HUES48 (cell line): Measurements from ENCODE around the gene ZNF532.

Experiments
- H3K27ac ChIP-seq: one replicate; pipeline ENCODE4 v1.7.0; 2013; ENCODE audit warnings: low read depth, low read length, inconsistent platforms
- H3K27me3 ChIP-seq: 2 replicates; pipeline ENCODE4 v1.6.1; 2013; ENCODE audit warnings: mild to moderate bottlenecking, low read length; ENCODE audit not compliant: control insufficient read depth, insufficient read depth
- H3K36me3 ChIP-seq: 2 replicates; pipeline ENCODE4 v1.6.1; 2013; ENCODE audit warnings: low read length; ENCODE audit not compliant: control insufficient read depth, insufficient read depth
- H3K4me1 ChIP-seq: 2 replicates; pipeline ENCODE4 v1.6.1; 2013; ENCODE audit warnings: mild to moderate bottlenecking, low read length; ENCODE audit not compliant: control insufficient read depth, insufficient read depth
- H3K4me3 ChIP-seq: 2 replicates; pipeline ENCODE4 v1.5.1; 2013; ENCODE audit warnings: mild to moderate bottlenecking, low read depth, low read length
- H3K9ac ChIP-seq: 2 replicates; pipeline ENCODE4 v1.6.1; 2013; ENCODE audit warnings: mild to moderate bottlenecking, low read depth, low read length, moderate library complexity
- H3K9me3 ChIP-seq: 2 replicates; pipeline ENCODE4 v1.6.1; 2013; ENCODE audit warnings: low read length; ENCODE audit not compliant: control insufficient read depth, insufficient read depth

ZNF532 gene

DNA sequence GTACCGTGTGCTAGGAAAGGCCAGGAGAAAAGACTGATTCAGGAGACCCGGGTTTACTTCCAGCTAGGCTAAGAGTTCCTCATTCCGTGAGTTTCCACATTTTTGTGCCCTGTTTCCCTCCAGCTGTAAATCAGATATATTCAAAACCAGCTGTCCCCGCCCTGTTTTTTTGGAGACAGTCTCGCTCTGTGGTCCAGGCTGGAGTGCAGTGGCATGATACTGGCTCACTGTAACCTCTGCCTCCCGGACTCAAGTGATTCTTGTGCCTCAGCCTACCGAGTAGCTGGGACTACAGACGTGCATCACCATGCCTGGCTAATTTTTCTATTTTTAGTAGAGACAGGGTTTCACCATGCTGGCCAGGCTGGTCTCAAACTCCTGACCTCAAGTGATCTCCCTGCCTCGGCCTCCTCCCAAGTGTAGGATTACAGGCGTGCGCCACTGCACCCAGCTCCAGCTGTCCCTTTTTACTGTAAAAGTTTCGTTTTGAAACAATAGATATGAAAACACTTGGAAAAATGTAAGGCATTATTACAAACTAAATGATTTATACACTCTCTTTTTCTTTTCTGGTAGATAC, 162.2 kb downstream of the ZNF532 start:
- Histone ChIP-seq H3K4me1 (no peaks in the 10 kb centered on the region), H3K27me3 (no peaks in the 10 kb centered on the region), H3K27ac (no peak overlapping the region), H3K36me3 (no peaks in the 10 kb centered on the region), H3K9ac (no peak overlapping the region), H3K9me3 (no peaks in the 10 kb centered on the region), H3K4me3 (no peak overlapping the region)

DNA sequence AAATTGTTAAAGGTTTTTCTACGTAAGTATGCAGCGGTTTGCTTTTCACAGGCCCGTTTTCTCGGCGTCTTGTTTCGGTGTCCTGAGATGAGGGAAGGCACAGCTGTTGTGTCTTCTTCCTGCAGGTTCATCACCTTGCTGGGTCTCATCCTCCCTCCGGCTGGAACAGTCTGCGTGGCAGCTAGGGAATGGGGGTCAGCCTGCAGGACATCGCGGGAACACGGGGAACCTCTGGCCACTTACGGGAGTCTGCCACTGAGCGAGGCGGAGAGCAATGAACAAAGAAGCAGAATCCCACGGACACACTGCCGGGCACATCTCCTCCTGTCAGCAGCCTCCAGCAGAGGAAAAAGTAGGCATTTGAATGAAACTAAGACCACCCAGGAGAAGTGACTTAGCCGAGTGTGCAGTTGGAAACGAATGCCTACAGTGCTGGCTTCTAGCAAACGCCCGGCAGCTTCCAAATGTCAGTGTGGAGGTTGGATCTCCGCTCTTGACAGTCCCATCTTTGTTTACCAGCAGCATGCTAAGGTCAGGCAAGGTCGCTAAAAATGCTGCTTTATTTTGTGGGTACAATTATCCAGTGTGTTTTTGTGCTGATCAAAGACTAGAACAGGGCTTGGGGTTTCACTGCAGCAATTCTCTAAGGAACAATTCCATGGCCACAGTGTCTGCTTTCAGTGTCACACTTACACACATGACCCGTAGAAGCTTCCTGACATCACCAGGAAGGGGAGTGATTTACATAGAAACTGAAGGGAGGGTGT, 165.2 kb downstream of the ZNF532 start:
- Histone ChIP-seq H3K27me3 (no peaks in the 10 kb centered on the region), H3K4me1 (no peaks in the 10 kb centered on the region), H3K36me3 (no peaks in the 10 kb centered on the region), H3K9me3 (no peaks in the 10 kb centered on the region), H3K4me3 (no peak overlapping the region), H3K9ac (no peak overlapping the region), H3K27ac (no peak overlapping the region)

DNA sequence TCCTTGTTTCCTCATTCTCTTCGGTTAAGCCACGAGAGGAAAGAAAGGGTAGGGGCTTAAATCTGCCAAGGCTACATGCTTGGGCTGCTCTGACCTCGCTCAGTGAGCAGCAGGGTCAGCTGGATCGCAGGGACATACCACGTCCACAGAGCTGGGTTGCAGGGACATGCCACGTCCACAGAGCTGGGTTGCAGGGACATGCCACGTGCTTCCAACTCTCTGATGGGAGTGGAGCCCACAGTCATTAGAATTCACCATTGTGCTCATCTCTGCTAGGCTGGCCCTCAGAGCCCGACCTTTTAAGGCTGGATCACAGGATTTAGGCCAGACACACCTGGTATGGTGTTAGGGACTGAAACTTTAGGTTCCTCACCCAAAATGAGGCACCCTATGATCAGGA, 167.6 kb downstream of the ZNF532 start:
- Histone ChIP-seq H3K27ac (no peak overlapping the region), H3K27me3 (no peaks in the 10 kb centered on the region), H3K9ac (no peak overlapping the region), H3K36me3 (no peaks in the 10 kb centered on the region), H3K4me1 (no peaks in the 10 kb centered on the region), H3K4me3 (no peak overlapping the region), H3K9me3 (no peaks in the 10 kb centered on the region)

DNA sequence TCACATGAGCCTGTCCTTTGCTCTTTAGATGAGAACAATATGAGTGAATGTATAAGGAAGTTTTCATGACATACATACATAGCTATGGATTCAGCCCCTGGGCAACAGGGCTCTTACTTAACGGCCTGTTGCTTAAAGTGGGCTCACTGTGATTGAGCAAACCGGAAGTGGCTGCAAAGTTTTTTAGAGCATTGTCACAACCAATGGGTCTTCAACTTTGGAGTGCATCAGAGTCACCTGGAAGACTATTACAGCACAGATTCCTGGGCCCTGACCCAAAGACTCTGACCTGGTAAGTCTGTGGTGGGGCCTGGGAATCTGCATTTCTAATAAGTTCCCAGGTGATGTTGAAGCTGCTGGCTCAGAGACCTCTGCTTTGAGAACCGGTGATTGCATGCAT, 168.7 kb downstream of the ZNF532 start:
- Histone ChIP-seq H3K4me3 (no peak overlapping the region), H3K4me1 (no peaks in the 10 kb centered on the region), H3K27ac (no peak overlapping the region), H3K9me3 (no peaks in the 10 kb centered on the region), H3K27me3 (no peaks in the 10 kb centered on the region), H3K36me3 (no peaks in the 10 kb centered on the region), H3K9ac (no peak overlapping the region)

DNA sequence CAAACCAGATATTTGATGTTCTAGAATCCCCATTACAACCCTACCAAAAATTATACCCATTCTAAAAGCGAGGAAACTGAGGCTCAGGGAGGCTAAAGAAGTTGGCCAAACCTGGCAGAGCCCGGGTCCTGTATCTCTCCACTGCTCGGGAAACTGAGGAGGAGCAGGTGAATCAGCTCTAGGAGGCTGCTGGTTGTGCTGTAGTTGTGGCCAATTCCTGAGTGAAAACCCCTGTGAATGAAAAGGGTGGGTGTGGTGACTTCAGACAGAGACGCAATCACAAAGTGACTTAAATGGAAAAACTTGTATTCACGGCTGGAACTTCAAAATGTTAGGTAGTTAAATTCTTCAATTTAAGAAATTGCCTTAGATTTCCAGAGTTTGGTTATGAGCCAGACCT, 169.3 kb downstream of the ZNF532 start:
- H3K9ac ChIP-seq: no peak overlapping the region
- no peaks in the 10 kb centered on the region for H3K36me3 ChIP-seq
- H3K27me3 ChIP-seq: no peaks in the 10 kb centered on the region

DNA sequence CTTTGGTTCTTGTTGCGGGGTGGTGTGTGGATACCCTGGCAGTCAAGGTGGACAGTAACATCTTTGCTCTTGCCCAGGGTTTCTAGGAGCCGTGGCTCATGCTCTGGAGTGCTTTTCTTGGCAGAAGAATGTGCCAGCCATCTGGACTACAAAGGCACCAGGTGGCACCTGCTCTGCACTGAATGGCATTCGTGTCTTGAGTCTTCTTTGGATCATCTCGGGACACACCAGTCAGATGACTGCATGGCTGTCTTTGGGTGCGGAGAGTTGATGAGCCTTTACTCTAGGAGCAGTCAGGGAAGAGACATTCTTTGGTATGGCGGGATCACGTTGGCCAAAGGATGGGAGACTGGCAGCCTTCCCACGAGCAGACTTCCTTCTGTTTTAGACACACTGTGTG, 170.9 kb downstream of the ZNF532 start:
- H3K27ac ChIP-seq: no peak overlapping the region
- H3K4me3 ChIP-seq: no peak overlapping the region
- no peaks in the 10 kb centered on the region for H3K27me3 ChIP-seq
- no peaks in the 10 kb centered on the region for H3K9me3 ChIP-seq
- H3K36me3 ChIP-seq: no peaks in the 10 kb centered on the region
- H3K4me1 ChIP-seq: no peaks in the 10 kb centered on the region
- H3K9ac ChIP-seq: no peak overlapping the region

More for the DNA sequence above, 169.3 kb downstream of the ZNF532 start:
- H3K4me3 ChIP-seq: no peak overlapping the region
- no peaks in the 10 kb centered on the region for H3K4me1 ChIP-seq
- no peak overlapping the region for H3K27ac ChIP-seq
- H3K9me3 ChIP-seq: no peaks in the 10 kb centered on the region
